ENCODE measurements around the gene FBXL17. TPM values are rescaled to one million over a fixed set of nuclear protein-coding genes. Genes with fewer than 3 reads are reported as not detected.

The FBXL17 gene
- total RNA-seq, 2 experiments from 2014 or later, result 9.2 to 10.0 TPM

DNA sequence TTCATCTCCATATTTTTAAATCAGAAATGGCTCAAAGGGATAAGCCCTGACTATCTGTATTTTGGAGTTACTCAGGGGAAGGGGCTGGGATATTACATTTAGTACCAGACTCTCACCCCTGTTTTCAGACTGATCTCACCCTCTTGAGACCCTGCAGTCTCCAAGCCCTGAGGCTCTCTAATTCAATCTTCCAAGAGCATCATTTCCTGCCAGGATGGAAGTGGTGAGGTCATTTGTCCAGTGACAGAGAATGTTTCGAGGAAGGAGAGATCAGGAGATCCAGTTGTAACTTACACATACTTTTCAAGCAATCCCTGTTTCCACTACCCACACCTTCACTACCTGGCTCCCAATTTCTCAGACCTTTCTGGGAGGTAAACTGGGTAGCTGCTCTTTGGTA lies 415.7 kb downstream of the FBXL17 start:
- CTCF ChIA-PET, result no interaction called here
- H3K27ac Mint-ChIP-seq, result no peak overlapping the region
- H3K4me1 Mint-ChIP-seq, result no peaks in the 10 kb centered on the region
- no peaks in the 10 kb centered on the region for H3K36me3 Mint-ChIP-seq (ENCODE audit: low read depth)
- DNase-seq, result no peak
- no peak overlapping the region for H3K4me3 Mint-ChIP-seq
- no peaks in the 10 kb centered on the region for H3K9me3 Mint-ChIP-seq
- H3K27me3 Mint-ChIP-seq, result no peaks in the 10 kb centered on the region
- POLR2A ChIA-PET, result no interaction called here

DNA sequence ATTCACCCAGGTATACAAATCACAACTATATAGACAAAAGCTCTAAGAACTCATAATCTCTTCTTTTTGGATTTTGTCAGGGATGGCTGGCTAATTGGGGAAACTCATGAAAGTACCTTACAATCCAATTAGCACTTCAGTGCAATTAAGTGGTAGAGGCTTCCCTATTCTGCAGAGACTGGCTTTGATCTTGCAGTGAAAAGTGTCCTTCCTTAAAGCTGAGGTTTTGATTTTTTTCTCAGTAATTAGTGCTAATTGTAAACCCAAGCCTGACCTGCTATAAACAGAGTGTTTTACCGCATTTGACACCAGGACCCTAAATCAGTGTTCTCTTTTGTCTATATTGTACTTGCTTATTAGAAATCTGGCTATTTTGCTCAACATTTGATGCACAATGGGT lies 417.2 kb downstream of the FBXL17 start:
- no peak overlapping the region for H3K27ac Mint-ChIP-seq
- POLR2A ChIA-PET, result no interaction called here
- CTCF ChIA-PET, result no interaction called here

DNA sequence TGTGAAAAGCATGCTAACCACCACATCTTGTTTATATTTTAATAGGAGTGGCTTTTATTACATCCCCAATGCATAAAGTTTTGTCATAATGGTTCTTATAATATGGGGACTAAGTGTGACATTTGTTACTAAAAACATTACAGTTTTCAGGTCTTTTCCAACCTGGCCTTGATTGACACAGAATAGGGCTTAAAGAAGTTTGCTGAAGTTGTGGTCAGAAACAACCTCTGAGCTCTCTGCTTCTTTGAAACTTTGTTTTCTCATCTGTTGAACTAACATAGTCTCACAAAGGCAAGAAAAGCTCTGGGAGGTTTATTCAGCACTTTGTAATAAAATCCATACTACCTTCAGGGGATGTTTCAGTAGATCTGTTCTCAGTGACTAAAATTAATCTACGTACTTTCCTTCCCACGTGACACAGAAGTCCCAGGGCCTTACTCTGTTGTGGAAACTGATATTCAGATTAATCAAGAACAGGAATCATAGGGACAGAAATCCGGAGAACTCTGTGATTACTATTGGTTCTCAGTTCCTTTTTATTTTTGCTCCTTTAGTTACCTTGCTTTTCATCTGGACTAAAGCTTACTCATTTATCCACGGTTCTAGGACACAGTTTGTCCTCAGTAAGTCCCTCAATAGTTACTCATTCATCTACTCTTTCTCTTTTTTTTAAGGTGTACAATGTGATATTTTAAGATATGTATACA lies 422.2 kb downstream of the FBXL17 start:
- ChIA-PET CTCF (no interaction called here), POLR2A (no interaction called here)
- H3K4me3 Mint-ChIP-seq, result no peak overlapping the region
- no peak overlapping the region for H3K27ac Mint-ChIP-seq
- no peaks in the 10 kb centered on the region for H3K4me1 Mint-ChIP-seq
- no peaks in the 10 kb centered on the region for H3K9me3 Mint-ChIP-seq
- H3K36me3 Mint-ChIP-seq (ENCODE audit: low read depth), result no peaks in the 10 kb centered on the region
- DNase-seq, result no peak
- H3K27me3 Mint-ChIP-seq, result no peaks in the 10 kb centered on the region

More for the DNA sequence above, 417.2 kb downstream of the FBXL17 start:
- no peaks in the 10 kb centered on the region for H3K36me3 Mint-ChIP-seq (ENCODE audit: low read depth)
- H3K27me3 Mint-ChIP-seq, result no peaks in the 10 kb centered on the region
- H3K4me3 Mint-ChIP-seq, result no peak overlapping the region
- DNase-seq, result no peak
- H3K4me1 Mint-ChIP-seq, result no peaks in the 10 kb centered on the region
- H3K9me3 Mint-ChIP-seq, result no peaks in the 10 kb centered on the region

DNA sequence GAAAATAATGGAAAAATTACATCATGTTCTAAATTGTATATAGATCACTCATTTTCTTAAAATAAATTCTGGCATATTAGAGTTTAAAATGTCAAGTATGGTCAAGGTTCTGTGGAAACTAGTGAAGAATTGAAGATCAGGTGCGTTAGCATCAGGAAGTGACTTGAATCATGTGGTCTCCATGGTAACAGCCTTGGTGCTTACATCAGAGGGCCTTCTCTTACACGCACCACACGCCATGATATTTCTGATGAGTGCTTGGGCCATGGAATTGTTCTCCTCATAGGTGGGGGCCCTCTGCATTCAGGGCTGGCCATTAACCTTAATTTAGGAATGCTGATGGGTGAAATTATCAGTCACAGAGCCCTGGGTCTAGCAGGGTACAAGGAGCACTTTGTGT lies 423.0 kb downstream of the FBXL17 start:
- no peaks in the 10 kb centered on the region for H3K27me3 Mint-ChIP-seq
- DNase-seq, result no peak
- H3K4me1 Mint-ChIP-seq, result no peaks in the 10 kb centered on the region
- ChIA-PET POLR2A (no interaction called here), CTCF (interaction anchor here (1.1 kb wide), 1 partner anchor 9 kb away, joined by 3 read pairs; no protein-coding TSS in a partner anchor)
- no peaks in the 10 kb centered on the region for H3K36me3 Mint-ChIP-seq (ENCODE audit: low read depth)
- H3K9me3 Mint-ChIP-seq, result no peaks in the 10 kb centered on the region
- no peak overlapping the region for H3K4me3 Mint-ChIP-seq
- no peak overlapping the region for H3K27ac Mint-ChIP-seq

DNA sequence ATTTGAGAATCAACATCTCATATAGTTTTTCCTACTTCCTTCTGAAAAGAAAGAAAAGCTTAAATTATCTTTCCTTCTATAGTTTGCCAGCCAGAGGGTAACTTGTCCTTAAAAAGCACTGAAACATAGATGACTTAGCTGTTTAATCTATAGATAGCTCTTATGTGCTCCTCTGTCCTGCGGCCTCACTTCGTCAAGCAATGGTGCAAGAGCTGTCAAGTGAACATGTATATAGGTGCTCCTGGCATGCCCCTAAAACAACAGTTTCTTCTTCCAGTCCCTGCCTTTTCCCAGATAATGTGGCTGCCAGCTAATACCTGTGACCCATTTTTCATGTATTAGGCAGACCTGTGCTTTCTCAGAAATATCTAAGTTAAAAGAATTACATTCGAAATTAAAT lies 423.5 kb downstream of the FBXL17 start:
- no peak for DNase-seq
- Mint-ChIP-seq H3K9me3 (no peaks in the 10 kb centered on the region), H3K4me3 (no peak overlapping the region), H3K4me1 (no peaks in the 10 kb centered on the region), H3K36me3 (ENCODE audit: low read depth) (peaks cover 2% of the 10 kb centered on the region), H3K27ac (no peak overlapping the region), H3K27me3 (no peaks in the 10 kb centered on the region)
- CTCF ChIA-PET, result interaction anchor here (1.1 kb wide), 1 partner anchor 9 kb away, joined by 3 read pairs; no protein-coding TSS in a partner anchor
- POLR2A ChIA-PET, result no interaction called here

GRCh38 chr5:107957051-107957450 lies 424.8 kb downstream of the FBXL17 start:
- Mint-ChIP-seq H3K36me3 (ENCODE audit: low read depth) (peaks cover 3% of the 10 kb centered on the region), H3K27ac (no peak overlapping the region), H3K27me3 (no peaks in the 10 kb centered on the region), H3K4me3 (no peak overlapping the region), H3K9me3 (no peaks in the 10 kb centered on the region), H3K4me1 (no peaks in the 10 kb centered on the region)
- CTCF ChIA-PET, result no interaction called here
- DNase-seq, result no peak
- POLR2A ChIA-PET, result no interaction called here

DNA sequence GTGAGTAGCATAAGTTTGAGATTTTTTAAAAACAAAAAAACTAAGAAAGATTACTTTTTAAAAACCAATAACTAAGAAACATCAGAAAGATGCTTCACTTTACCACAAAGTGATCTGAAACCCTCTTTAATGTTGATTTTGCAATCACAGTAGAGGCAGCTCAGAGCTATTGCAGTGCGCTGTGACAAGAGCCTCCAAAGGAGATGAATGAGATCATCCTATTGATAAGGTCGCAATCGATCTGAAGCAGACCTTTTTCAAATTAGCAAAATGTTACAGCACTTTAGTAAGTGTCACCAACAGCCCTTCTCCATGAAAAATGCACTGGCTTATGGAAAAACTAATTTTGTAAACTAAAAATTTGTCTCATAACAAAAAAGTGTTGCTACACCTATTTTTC lies 426.6 kb downstream of the FBXL17 start:
- Mint-ChIP-seq H3K27me3 (no peaks in the 10 kb centered on the region), H3K36me3 (ENCODE audit: low read depth) (peaks cover 3% of the 10 kb centered on the region), H3K4me1 (no peaks in the 10 kb centered on the region), H3K4me3 (no peak overlapping the region), H3K9me3 (no peaks in the 10 kb centered on the region), H3K27ac (no peak overlapping the region)
- DNase-seq, result no peak
- POLR2A ChIA-PET, result no interaction called here
- CTCF ChIA-PET, result no interaction called here

GRCh38 chr5:107954254-107954653 lies 427.6 kb downstream of the FBXL17 start:
- Mint-ChIP-seq H3K36me3 (ENCODE audit: low read depth) (peaks cover 3% of the 10 kb centered on the region), H3K27ac (no peak overlapping the region), H3K4me1 (peaks cover 7% of the 10 kb centered on the region), H3K9me3 (no peaks in the 10 kb centered on the region), H3K27me3 (no peaks in the 10 kb centered on the region), H3K4me3 (no peak overlapping the region)
- ChIA-PET POLR2A (no interaction called here), CTCF (no interaction called here)
- DNase-seq, result no peak

GRCh38 chr5:107952450-107952849 lies 429.4 kb downstream of the FBXL17 start:
- H3K9me3 Mint-ChIP-seq, result no peaks in the 10 kb centered on the region
- no peak for DNase-seq
- CTCF ChIA-PET, result no interaction called here
- POLR2A ChIA-PET, result no interaction called here
- H3K27me3 Mint-ChIP-seq, result no peaks in the 10 kb centered on the region
- H3K27ac Mint-ChIP-seq, result no peak overlapping the region
- H3K4me1 Mint-ChIP-seq, result peaks cover 9% of the 10 kb centered on the region
- H3K4me3 Mint-ChIP-seq, result no peak overlapping the region
- H3K36me3 Mint-ChIP-seq (ENCODE audit: low read depth), result peaks cover 3% of the 10 kb centered on the region

DNA sequence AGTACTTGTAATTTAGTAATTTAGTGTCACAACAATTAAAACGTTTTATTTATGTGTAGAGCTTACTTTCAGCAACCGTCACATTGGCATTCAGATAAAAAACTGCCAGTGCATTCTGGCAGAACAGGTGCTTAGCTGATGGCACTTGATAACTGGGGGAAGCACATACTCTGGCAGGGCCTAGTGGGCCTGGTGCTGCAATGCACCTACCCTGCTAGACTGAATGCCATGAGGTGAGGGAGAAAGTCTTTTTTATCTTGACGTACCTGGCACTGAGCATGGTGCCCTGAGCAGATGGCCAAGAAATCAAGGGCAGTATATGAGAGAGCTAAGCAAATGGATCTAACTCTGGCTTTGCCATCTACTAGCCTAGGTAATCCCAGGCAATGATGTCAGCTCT lies 430.6 kb downstream of the FBXL17 start:
- no peak for DNase-seq
- H3K27me3 Mint-ChIP-seq, result no peaks in the 10 kb centered on the region
- H3K9me3 Mint-ChIP-seq, result no peaks in the 10 kb centered on the region
- peaks cover 3% of the 10 kb centered on the region for H3K36me3 Mint-ChIP-seq (ENCODE audit: low read depth)
- CTCF ChIA-PET, result no interaction called here
- H3K4me3 Mint-ChIP-seq, result no peak overlapping the region
- no peak overlapping the region for H3K27ac Mint-ChIP-seq
- POLR2A ChIA-PET, result no interaction called here
- H3K4me1 Mint-ChIP-seq, result peaks cover 9% of the 10 kb centered on the region

- Mint-ChIP-seq H3K4me3 (no peak overlapping the region), H3K9me3 (no peaks in the 10 kb centered on the region), H3K36me3 (ENCODE audit: low read depth) (peaks cover 3% of the 10 kb centered on the region), H3K4me1 (peaks cover 9% of the 10 kb centered on the region), H3K27me3 (no peaks in the 10 kb centered on the region), H3K27ac (no peak overlapping the region)
- DNase-seq, result no peak
- POLR2A ChIA-PET, result no interaction called here
- CTCF ChIA-PET, result no interaction called here
Measured at GRCh38 chr5:107950776-107951175, 431.1 kb downstream of the FBXL17 start.

DNA sequence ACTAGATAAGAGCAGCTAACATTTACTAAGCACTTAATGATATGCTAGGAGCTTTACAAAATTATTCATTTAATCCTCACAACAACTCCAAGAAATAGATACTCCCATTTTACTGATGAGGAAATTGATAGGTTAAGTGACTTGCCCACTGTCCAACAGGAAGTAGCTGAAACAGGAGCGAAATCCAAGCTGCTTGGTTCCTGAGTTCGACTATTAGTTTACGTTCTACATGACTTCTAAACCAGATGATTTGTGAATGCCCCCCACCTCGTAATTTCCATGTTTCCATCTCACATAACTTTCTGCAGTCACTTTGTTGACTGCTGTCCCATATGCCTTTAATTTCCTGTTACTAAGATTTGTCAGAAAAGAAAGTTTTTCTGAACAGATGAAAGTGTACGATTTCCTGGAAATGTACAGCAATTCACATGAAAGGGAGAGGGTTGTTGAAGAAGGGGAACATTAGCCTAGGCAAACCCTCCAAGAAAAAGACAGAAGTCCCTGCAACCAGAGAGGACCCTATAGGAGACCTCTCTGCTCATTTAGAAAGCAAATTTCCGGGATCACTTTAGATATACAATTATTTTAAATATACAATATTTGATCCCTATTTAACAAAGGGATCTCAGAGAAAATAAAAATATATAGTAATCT lies 432.1 kb downstream of the FBXL17 start:
- Mint-ChIP-seq H3K4me1 (peaks cover 9% of the 10 kb centered on the region), H3K4me3 (no peak overlapping the region), H3K27ac (no peak overlapping the region), H3K27me3 (no peaks in the 10 kb centered on the region), H3K9me3 (no peaks in the 10 kb centered on the region), H3K36me3 (ENCODE audit: low read depth) (peaks cover 3% of the 10 kb centered on the region)
- DNase-seq, result no peak
- CTCF ChIA-PET, result no interaction called here
- POLR2A ChIA-PET, result no interaction called here

GRCh38 chr5:107948377-107948776 lies 433.5 kb downstream of the FBXL17 start:
- CTCF ChIA-PET, result no interaction called here
- H3K36me3 Mint-ChIP-seq (ENCODE audit: low read depth), result peaks cover under 1% of the 10 kb centered on the region
- no peak for DNase-seq
- no peak overlapping the region for H3K4me3 Mint-ChIP-seq
- no peak overlapping the region for H3K27ac Mint-ChIP-seq
- H3K9me3 Mint-ChIP-seq, result no peaks in the 10 kb centered on the region
- POLR2A ChIA-PET, result no interaction called here
- peaks cover 9% of the 10 kb centered on the region for H3K4me1 Mint-ChIP-seq
- no peaks in the 10 kb centered on the region for H3K27me3 Mint-ChIP-seq

- no peak for DNase-seq
- ChIA-PET CTCF (no interaction called here), POLR2A (no interaction called here)
- H3K27ac Mint-ChIP-seq, result no peak overlapping the region
- no peaks in the 10 kb centered on the region for H3K9me3 Mint-ChIP-seq
- H3K36me3 Mint-ChIP-seq (ENCODE audit: low read depth), result no peaks in the 10 kb centered on the region
- peaks cover 9% of the 10 kb centered on the region for H3K4me1 Mint-ChIP-seq
- no peaks in the 10 kb centered on the region for H3K27me3 Mint-ChIP-seq
- no peak overlapping the region for H3K4me3 Mint-ChIP-seq
Measured at GRCh38 chr5:107945061-107945460, 436.8 kb downstream of the FBXL17 start.

All from activated CD4-positive, alpha-beta memory T cell treated with anti-CD3 and anti-CD28 coated beads, Interleukin-2, amount 10 ng/mL, durations not matched to agents 7 days and 5 days (primary cell).